Heart left ventricle (tissue), 13 donors: ENCODE results near the gene PIK3IP1.

Experiments used
- POLR2A ChIP-seq, 2 donors: fragments of 450-650 bp; IDR thresholded peaks; one replicate each; pipeline ENCODE4 v1.6.1; 2017; ENCODE audit warnings: antibody characterized with exemption in 2 of 2, mild to moderate bottlenecking in 2 of 2, moderate library complexity in 2 of 2
- TF ChIP-seq, protein P1 (sequence below), 12 donors: fragments of 200-600 bp; sonication (generic) in 4 of 12; IDR thresholded peaks; one replicate each; pipeline versions ENCODE4 v1.5.0 to v1.8.0; 2018 to 2022; ENCODE audit warnings: antibody characterized with exemption in 12 of 12, mild to moderate bottlenecking in 5 of 12
- donor health status: ischemic (EF 13 %, LVEDD 7.1; RV severe dilation, severe dysfunction).
- donor health status: DM: no; HTN: yes; CAD: no.
- donor health status: DM: no; HTN: no; CAD: no.
- donor health status: ischemic (EF 25% LVEDD 6.9; RV normal size, moderate dysfunction).
- donor health status: ischemic (EF 25% LVEDD 5.7; RV mildly dilated, moderate dysfunction).
- donor health status: ischemic (EF 35%, LVEDD 5.7; RV mildly dilated, moderate dysfunction).
- donor health status: nonischemic (EF 11% LVEDD 7.7; RV severe dilation, severe dysfunction).
- donor health status: DM: yes; HTN: yes; CAD: no.
- donor health status: PGD.
- donor health status: ischemic (EF 29% LVEDD 5.4; RV normal size, mild dysfunction).
- donor health status: nonischemic (EF 23%, LVEDD 6.1; RV moderate dilation, normal function).

DNA sequence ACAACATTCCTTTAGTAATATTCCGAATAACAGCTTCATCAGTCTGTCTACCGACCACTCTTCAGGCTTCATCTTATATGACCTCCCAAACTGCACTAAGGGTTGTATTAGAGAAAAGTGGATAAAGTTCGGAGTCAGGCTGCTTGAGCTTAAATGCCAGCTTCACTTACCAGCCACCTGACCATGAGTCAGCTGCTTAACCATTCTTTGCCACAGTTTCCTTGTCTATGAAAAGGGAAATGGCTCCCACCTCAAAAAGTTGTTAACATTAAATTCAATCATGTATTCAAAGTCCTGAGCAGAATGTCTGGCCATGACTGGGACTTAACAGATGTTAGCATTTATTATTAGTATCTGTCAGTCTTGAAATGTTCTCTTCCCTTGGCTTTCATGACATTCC, 59.3 kb downstream of the PIK3IP1 start:
- TF ChIP-seq, protein P1, sequence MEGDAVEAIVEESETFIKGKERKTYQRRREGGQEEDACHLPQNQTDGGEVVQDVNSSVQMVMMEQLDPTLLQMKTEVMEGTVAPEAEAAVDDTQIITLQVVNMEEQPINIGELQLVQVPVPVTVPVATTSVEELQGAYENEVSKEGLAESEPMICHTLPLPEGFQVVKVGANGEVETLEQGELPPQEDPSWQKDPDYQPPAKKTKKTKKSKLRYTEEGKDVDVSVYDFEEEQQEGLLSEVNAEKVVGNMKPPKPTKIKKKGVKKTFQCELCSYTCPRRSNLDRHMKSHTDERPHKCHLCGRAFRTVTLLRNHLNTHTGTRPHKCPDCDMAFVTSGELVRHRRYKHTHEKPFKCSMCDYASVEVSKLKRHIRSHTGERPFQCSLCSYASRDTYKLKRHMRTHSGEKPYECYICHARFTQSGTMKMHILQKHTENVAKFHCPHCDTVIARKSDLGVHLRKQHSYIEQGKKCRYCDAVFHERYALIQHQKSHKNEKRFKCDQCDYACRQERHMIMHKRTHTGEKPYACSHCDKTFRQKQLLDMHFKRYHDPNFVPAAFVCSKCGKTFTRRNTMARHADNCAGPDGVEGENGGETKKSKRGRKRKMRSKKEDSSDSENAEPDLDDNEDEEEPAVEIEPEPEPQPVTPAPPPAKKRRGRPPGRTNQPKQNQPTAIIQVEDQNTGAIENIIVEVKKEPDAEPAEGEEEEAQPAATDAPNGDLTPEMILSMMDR (IDR thresholded peaks at IDR 0.05) = no peak
- TF ChIP-seq POLR2A (IDR thresholded peaks at IDR 0.05) = no peak
